ENCODE results near the gene CATSPERD. TPM values are rescaled to one million over a fixed set of nuclear protein-coding genes. Genes with fewer than 3 reads are reported as not detected.
"Not testable (repeated sequence)": the region's sequence is repeated elsewhere in the genome, so short reads cannot be mapped to it uniquely, and the experiment has no call there.

CATSPERD gene
- total RNA-seq, 1 donor from 2014 or later = not detected

DNA sequence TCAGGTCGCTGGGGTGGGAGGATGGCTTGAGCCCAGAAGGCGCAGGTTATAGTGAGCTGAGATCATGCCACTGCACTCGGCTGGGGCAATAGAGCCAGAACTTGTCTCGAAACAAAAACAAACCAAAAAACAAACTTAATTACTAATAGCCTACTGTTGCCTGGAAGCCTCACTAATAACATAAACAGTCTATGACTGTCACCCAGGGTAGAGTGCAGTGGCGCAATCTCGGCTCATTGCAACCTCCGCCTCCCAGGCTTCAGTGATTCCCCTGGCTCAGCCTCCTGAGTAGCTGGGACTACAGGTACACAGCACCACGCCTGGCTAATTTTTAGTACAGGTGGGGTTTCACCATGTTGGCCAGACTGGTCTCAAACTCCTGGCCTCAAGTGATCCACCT, 18.0 kb downstream of the CATSPERD start:
- Mint-ChIP-seq H3K27ac (ENCODE audit: unreplicated experiment) (no peak overlapping the region), H3K4me1 (ENCODE audit: low read depth, unreplicated experiment) (no peaks in the 10 kb centered on the region), H3K36me3 (ENCODE audit: unreplicated experiment) (no peaks in the 10 kb centered on the region), H3K9me3 (ENCODE audit: unreplicated experiment) (peaks cover 4% of the 10 kb centered on the region), H3K27me3 (ENCODE audit: unreplicated experiment) (peaks cover 7% of the 10 kb centered on the region), H3K4me3 (ENCODE audit: unreplicated experiment) (no peak overlapping the region)
- DNase-seq = no peak
- TF ChIP-seq, protein P1, sequence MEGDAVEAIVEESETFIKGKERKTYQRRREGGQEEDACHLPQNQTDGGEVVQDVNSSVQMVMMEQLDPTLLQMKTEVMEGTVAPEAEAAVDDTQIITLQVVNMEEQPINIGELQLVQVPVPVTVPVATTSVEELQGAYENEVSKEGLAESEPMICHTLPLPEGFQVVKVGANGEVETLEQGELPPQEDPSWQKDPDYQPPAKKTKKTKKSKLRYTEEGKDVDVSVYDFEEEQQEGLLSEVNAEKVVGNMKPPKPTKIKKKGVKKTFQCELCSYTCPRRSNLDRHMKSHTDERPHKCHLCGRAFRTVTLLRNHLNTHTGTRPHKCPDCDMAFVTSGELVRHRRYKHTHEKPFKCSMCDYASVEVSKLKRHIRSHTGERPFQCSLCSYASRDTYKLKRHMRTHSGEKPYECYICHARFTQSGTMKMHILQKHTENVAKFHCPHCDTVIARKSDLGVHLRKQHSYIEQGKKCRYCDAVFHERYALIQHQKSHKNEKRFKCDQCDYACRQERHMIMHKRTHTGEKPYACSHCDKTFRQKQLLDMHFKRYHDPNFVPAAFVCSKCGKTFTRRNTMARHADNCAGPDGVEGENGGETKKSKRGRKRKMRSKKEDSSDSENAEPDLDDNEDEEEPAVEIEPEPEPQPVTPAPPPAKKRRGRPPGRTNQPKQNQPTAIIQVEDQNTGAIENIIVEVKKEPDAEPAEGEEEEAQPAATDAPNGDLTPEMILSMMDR (IDR thresholded peaks at IDR 0.05; ENCODE audit: partially characterized antibody, unreplicated experiment) = no peak

DNA sequence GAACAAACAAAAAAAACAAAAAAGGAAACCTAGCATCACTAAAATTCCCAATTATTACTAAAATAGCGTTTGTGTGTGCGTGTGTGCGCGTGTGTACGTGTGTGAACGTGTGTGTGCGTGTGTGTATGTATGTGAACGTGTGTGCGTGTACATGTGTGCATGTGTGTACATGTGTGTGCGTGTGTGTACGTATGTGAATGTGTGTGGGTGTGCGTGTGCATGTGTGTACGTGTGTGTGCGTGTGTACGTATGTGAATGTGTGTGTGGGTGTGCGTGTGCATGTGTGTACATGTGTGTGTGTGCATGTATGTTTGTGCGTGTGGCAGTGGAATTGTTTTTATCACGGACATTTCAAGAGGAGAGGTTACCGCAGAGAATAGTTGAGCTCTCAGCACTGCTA, 21.6 kb downstream of the CATSPERD start:
- no peak for DNase-seq
- H3K36me3 Mint-ChIP-seq (ENCODE audit: unreplicated experiment) = no peaks in the 10 kb centered on the region
- no peaks in the 10 kb centered on the region for H3K4me1 Mint-ChIP-seq (ENCODE audit: low read depth, unreplicated experiment)
- peaks cover 3% of the 10 kb centered on the region for H3K9me3 Mint-ChIP-seq (ENCODE audit: unreplicated experiment)
- no peak overlapping the region for H3K27ac Mint-ChIP-seq (ENCODE audit: unreplicated experiment)
- TF ChIP-seq, protein P1 (IDR thresholded peaks at IDR 0.05; ENCODE audit: partially characterized antibody, unreplicated experiment) = no peak
- peaks cover 8% of the 10 kb centered on the region for H3K27me3 Mint-ChIP-seq (ENCODE audit: unreplicated experiment)
- no peak overlapping the region for H3K4me3 Mint-ChIP-seq (ENCODE audit: unreplicated experiment)

DNA sequence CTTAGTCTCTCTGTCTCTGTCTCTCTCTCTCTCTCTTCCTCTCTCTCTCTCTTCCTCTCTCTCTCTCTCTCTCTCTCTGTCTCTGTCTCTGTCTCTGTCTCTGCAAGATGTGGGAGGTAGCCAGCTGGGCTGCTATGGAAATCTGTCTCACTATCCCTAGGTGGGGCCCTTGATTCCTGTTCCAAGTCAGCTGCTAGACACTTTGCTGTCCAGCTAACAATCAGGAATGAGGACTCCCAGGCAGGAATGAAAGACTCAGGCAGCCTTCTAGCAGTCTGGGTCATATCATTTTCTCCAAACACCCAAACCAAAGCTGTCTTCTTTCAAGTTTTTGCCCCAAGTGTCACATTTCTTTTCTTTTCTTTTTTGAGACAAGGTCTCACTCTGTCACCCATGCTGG, 23.2 kb downstream of the CATSPERD start:
- Mint-ChIP-seq H3K27me3 (ENCODE audit: unreplicated experiment) (peaks cover 7% of the 10 kb centered on the region), H3K27ac (ENCODE audit: unreplicated experiment) (no peak overlapping the region)

DNA sequence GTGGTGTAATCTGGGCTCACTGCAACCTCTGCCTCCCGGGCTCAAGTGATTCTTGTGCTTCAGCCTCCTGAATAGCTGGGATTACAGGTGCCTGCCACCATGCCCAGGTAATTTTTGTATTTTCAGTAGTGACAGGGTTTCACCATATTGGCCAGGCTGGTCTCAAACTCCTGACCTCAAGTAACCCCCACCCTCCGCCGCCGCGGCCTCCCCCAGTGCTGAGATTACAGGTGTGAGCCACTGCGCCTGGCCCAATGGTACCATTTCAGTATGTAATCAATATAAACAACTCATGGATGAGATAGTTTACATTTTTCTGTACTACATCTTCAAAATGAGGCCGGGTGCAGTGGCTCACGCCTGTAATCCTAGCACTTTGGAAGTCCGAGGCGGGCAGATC, 24.6 kb downstream of the CATSPERD start:
- not testable (repeated sequence) for H3K9me3 Mint-ChIP-seq (ENCODE audit: unreplicated experiment); H3K36me3 Mint-ChIP-seq (ENCODE audit: unreplicated experiment); H3K4me3 Mint-ChIP-seq (ENCODE audit: unreplicated experiment); H3K27ac Mint-ChIP-seq (ENCODE audit: unreplicated experiment); DNase-seq; H3K27me3 Mint-ChIP-seq (ENCODE audit: unreplicated experiment); H3K4me1 Mint-ChIP-seq (ENCODE audit: low read depth, unreplicated experiment)

More for the DNA sequence above, 23.2 kb downstream of the CATSPERD start:
- Mint-ChIP-seq H3K4me3 (ENCODE audit: unreplicated experiment) (no peak overlapping the region), H3K36me3 (ENCODE audit: unreplicated experiment) (no peaks in the 10 kb centered on the region), H3K9me3 (ENCODE audit: unreplicated experiment) (peaks cover 3% of the 10 kb centered on the region), H3K4me1 (ENCODE audit: low read depth, unreplicated experiment) (no peaks in the 10 kb centered on the region)
- no peak for DNase-seq
- TF ChIP-seq, protein P1 (IDR thresholded peaks at IDR 0.05; ENCODE audit: partially characterized antibody, unreplicated experiment) = no peak

DNA sequence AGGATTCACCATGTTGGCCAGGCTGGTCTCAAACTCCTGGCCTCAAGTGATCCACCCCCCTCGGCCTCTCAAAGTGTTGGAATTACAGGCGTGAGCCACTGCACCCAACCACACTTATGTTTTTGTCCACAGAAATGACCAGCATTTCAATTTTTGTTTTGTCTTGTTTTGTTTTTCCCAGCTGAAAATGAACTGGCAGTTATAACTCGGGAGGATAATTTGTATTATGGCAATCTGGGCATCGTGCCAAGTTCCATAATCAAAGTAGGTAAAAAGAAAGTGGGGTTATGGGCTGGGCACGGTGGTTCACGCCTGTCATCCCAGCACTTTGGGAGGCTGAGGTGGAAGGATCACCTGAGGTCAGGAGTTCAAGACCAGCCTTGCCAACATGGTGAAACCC, 28.5 kb downstream of the CATSPERD start:
- not testable (repeated sequence) for H3K27me3 Mint-ChIP-seq (ENCODE audit: unreplicated experiment); H3K9me3 Mint-ChIP-seq (ENCODE audit: unreplicated experiment); H3K36me3 Mint-ChIP-seq (ENCODE audit: unreplicated experiment); H3K4me1 Mint-ChIP-seq (ENCODE audit: low read depth, unreplicated experiment); H3K4me3 Mint-ChIP-seq (ENCODE audit: unreplicated experiment); H3K27ac Mint-ChIP-seq (ENCODE audit: unreplicated experiment); DNase-seq

DNA sequence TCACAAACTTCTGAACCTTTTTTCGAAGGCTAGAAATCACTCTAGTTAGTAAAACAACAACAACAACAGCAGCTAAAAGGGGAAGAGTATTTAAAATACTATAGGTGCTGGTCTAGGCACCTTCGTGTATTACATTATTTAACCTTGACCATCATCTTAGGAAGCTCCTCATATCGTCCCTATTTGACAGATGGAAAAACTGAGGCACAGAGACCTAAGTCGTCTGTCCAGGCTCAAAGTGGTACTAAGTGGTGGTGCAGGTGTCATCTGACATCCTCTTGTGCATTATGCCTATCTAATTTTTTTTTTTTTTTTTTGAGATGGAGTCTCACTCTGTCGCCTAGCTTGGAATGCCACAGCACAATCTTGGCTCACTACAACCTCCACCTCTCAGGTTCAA, 29.1 kb downstream of the CATSPERD start:
- no peaks in the 10 kb centered on the region for H3K4me1 Mint-ChIP-seq (ENCODE audit: low read depth, unreplicated experiment)
- peaks cover 2% of the 10 kb centered on the region for H3K27me3 Mint-ChIP-seq (ENCODE audit: unreplicated experiment)
- H3K27ac Mint-ChIP-seq (ENCODE audit: unreplicated experiment) = no peak overlapping the region
- H3K36me3 Mint-ChIP-seq (ENCODE audit: unreplicated experiment) = no peaks in the 10 kb centered on the region
- peaks cover under 1% of the 10 kb centered on the region for H3K9me3 Mint-ChIP-seq (ENCODE audit: unreplicated experiment)
- no peak for DNase-seq
- TF ChIP-seq, protein P1 (IDR thresholded peaks at IDR 0.05; ENCODE audit: partially characterized antibody, unreplicated experiment) = no peak
- no peak overlapping the region for H3K4me3 Mint-ChIP-seq (ENCODE audit: unreplicated experiment)
